MG63 (cell line): ENCODE results near the gene DGKA. TPM values are rescaled to one million over a fixed set of nuclear protein-coding genes. Genes with fewer than 3 reads are reported as not detected.
"Not testable (repeated sequence)": the region's sequence is repeated elsewhere in the genome, so short reads cannot be mapped to it uniquely, and the experiment has no call there.

Experiments
- DNase-seq: peaks from one replicate; pipeline ENCODE4 v3.0.0-alpha.2; 2020
- H3K27me3 ChIP-seq: fragments of 250-450 bp; sonication (Bioruptor Pico); 2 replicates; pipeline ENCODE4 v1.5.1; 2020; ENCODE audit warnings: mild to moderate bottlenecking, moderate library complexity
- H3K36me3 ChIP-seq: fragments of 250-450 bp; sonication (Bioruptor Pico); 2 replicates; pipeline ENCODE4 v1.5.1; 2020; ENCODE audit warnings: mild to moderate bottlenecking, moderate library complexity
- H3K4me3 ChIP-seq: fragments of 250-450 bp; sonication (Bioruptor Pico); 2 replicates; pipeline ENCODE4 v1.5.1; 2020; ENCODE audit warnings: mild to moderate bottlenecking, moderate library complexity
- H3K9me3 ChIP-seq: fragments of 250-450 bp; sonication (Bioruptor Pico); 2 replicates; pipeline ENCODE4 v1.5.1; 2020; ENCODE audit warnings: mild to moderate bottlenecking, moderate library complexity
- total RNA-seq: library from RNA; depleted of rRNA; stranded (reverse); fragments of >200 nt; shearing (Covaris generic); gene quantifications from 2 replicates; pipeline ENCODE4 v1.2.3, GENCODE V29; 2014; ENCODE audit warnings: low replicate concordance; rRNA removed

The DGKA gene
- total RNA-seq, 1 experiment from 2014 or later: 2.9 TPM

GRCh38 chr12:56001487-56002100 lies 70.6 kb downstream of the DGKA start:
- H3K36me3 ChIP-seq: no peaks in the 10 kb centered on the region
- H3K27me3 ChIP-seq: no peaks in the 10 kb centered on the region
- no peak for DNase-seq
- no peaks in the 10 kb centered on the region for H3K9me3 ChIP-seq
- H3K4me3 ChIP-seq: no peak overlapping the region

GRCh38 chr12:56003376-56003775 lies 72.4 kb downstream of the DGKA start:
- H3K27me3 ChIP-seq, H3K9me3 ChIP-seq, H3K4me3 ChIP-seq, DNase-seq, H3K36me3 ChIP-seq: not testable (repeated sequence)

Other genes with a start within 250 kb of the DGKA start
- gene ITGA7, start 223.3 kb upstream of the DGKA start, total RNA-seq: 18.8 and 27.4 TPM in 2 replicates
- 75.7 and 97.6 TPM in 2 replicates for gene BLOC1S1, start 215.1 kb upstream of the DGKA start, total RNA-seq
- 3.1 and 5.0 TPM in 2 replicates for gene RDH5, start 210.8 kb upstream of the DGKA start, total RNA-seq
- 1,474 and 1,678 TPM in 2 replicates for gene CD63, start 202.2 kb upstream of the DGKA start, total RNA-seq
- 2.8 and 3.9 TPM in 2 replicates for gene GDF11, start 188.0 kb upstream of the DGKA start, total RNA-seq
- 142 and 228 TPM in 2 replicates for gene SARNP, start 113.4 kb upstream of the DGKA start, total RNA-seq
- gene ORMDL2, start 113.1 kb upstream of the DGKA start, total RNA-seq: 8.0 and 12.0 TPM in 2 replicates
- gene DNAJC14, start 101.6 kb upstream of the DGKA start, total RNA-seq: 46.6 and 49.9 TPM in 2 replicates
- gene MMP19, start 88.2 kb upstream of the DGKA start, total RNA-seq: not detected in 2 replicates
- gene PYM1, start 3.3 kb upstream of the DGKA start, total RNA-seq: 34.6 and 42.6 TPM in 2 replicates
- gene PMEL, start 34.9 kb downstream of the DGKA start, total RNA-seq: 2.0 TPM in 1 of 2 replicates, not detected in the other
- gene CDK2, start 35.7 kb downstream of the DGKA start, total RNA-seq: 40.9 and 41.8 TPM in 2 replicates
- gene RAB5B, start 42.9 kb downstream of the DGKA start, total RNA-seq: 16.5 and 18.6 TPM in 2 replicates
- gene SUOX, start 66.1 kb downstream of the DGKA start, total RNA-seq: 9.7 and 23.4 TPM in 2 replicates
- gene IKZF4, start 89.9 kb downstream of the DGKA start, total RNA-seq: 0.30 and 0.54 TPM in 2 replicates
- 313 and 847 TPM in 2 replicates for gene RPS26, start 110.8 kb downstream of the DGKA start, total RNA-seq
- 0.56 TPM in 1 of 2 replicates, not detected in the other for gene ERBB3, start 149.0 kb downstream of the DGKA start, total RNA-seq
- gene PA2G4, start 173.4 kb downstream of the DGKA start, total RNA-seq: 329 and 467 TPM in 2 replicates
- 1,876 and 4,191 TPM in 2 replicates for gene RPL41, start 185.5 kb downstream of the DGKA start, total RNA-seq
- 3.5 and 5.3 TPM in 2 replicates for gene ZC3H10, start 187.1 kb downstream of the DGKA start, total RNA-seq
- gene ESYT1, start 197.1 kb downstream of the DGKA start, total RNA-seq: 84.9 and 145 TPM in 2 replicates
- 65.7 and 123 TPM in 2 replicates for gene MYL6B, start 221.4 kb downstream of the DGKA start, total RNA-seq
- gene MYL6, start 227.2 kb downstream of the DGKA start, total RNA-seq: 1,658 and 1,845 TPM in 2 replicates